ENCODE measurements around the gene AKR1E2.

- TF ChIP-seq CTCF (IDR thresholded peaks at IDR 0.05), result no peak
- no peak for TF ChIP-seq POLR2A (IDR thresholded peaks at IDR 0.05)
Measured at GRCh38 chr10:4838743-4839142, 12.7 kb downstream of the AKR1E2 start.
